Effector memory CD4-positive, alpha-beta T cell (primary cell): ENCODE data around the gene PUM1.

ENCODE experiments used
- DNase-seq, 3 donors: peaks; one replicate each; pipeline ENCODE4 v3.0.0-alpha.2; 2020
- H3K27ac ChIP-seq: 2 replicates; pipeline ENCODE4 v1.7.0; 2013; ENCODE audit warnings: mild to moderate bottlenecking, low read length, moderate library complexity; ENCODE audit not compliant: insufficient read depth, poor library complexity, severe bottlenecking
- H3K27me3 ChIP-seq: replicated peaks from 2 replicates; pipeline ENCODE4 v1.7.0; 2013; ENCODE audit warnings: mild to moderate bottlenecking, low read length; ENCODE audit not compliant: insufficient read depth, control insufficient read depth, poor library complexity, severe bottlenecking
- H3K36me3 ChIP-seq: 2 replicates; pipeline ENCODE4 v1.7.0; 2013; ENCODE audit warnings: mild to moderate bottlenecking, low read length, moderate library complexity; ENCODE audit not compliant: control insufficient read depth, insufficient read depth
- H3K4me1 ChIP-seq: 2 replicates; pipeline ENCODE4 v1.7.0; 2013; ENCODE audit warnings: low read length, mild to moderate bottlenecking; ENCODE audit not compliant: control insufficient read depth, insufficient read depth, poor library complexity, severe bottlenecking
- H3K4me3 ChIP-seq: 2 replicates; pipeline ENCODE4 v1.7.0; 2013; ENCODE audit warnings: low read length, low read depth, mild to moderate bottlenecking; ENCODE audit not compliant: insufficient read depth, poor library complexity, severe bottlenecking
- H3K9me3 ChIP-seq: 2 replicates; pipeline ENCODE4 v1.7.0; 2013; ENCODE audit warnings: mild to moderate bottlenecking, low read length, moderate library complexity; ENCODE audit not compliant: control insufficient read depth

The PUM1 gene

GRCh38 chr1:30934613-30935012, 130.9 kb downstream of the PUM1 start:
- Histone ChIP-seq H3K4me3 (no peak overlapping the region), H3K27ac (no peak overlapping the region), H3K9me3 (no peaks in the 10 kb centered on the region), H3K4me1 (no peaks in the 10 kb centered on the region), H3K36me3 (peaks cover 59% of the 10 kb centered on the region), H3K27me3 (no peaks in the 10 kb centered on the region)
- DNase-seq: no peak

- no peaks in the 10 kb centered on the region for H3K4me1 ChIP-seq
- peaks cover 55% of the 10 kb centered on the region for H3K36me3 ChIP-seq
- H3K27ac ChIP-seq: no peak overlapping the region
- no peak overlapping the region for H3K4me3 ChIP-seq
- H3K9me3 ChIP-seq: no peaks in the 10 kb centered on the region
- no peak for DNase-seq
- H3K27me3 ChIP-seq: no peaks in the 10 kb centered on the region
These were observed 131.7 kb downstream of the PUM1 start for GRCh38 chr1:30933874-30934252.

- no peak overlapping the region for H3K27ac ChIP-seq
- H3K4me1 ChIP-seq: no peaks in the 10 kb centered on the region
- no peak overlapping the region for H3K4me3 ChIP-seq
- no peak for DNase-seq
- no peaks in the 10 kb centered on the region for H3K27me3 ChIP-seq
- peaks cover 26% of the 10 kb centered on the region for H3K36me3 ChIP-seq
- no peaks in the 10 kb centered on the region for H3K9me3 ChIP-seq
These were observed 134.8 kb downstream of the PUM1 start for GRCh38 chr1:30930631-30931173.

- Histone ChIP-seq H3K27me3 (no peaks in the 10 kb centered on the region), H3K4me3 (no peak overlapping the region), H3K4me1 (no peaks in the 10 kb centered on the region), H3K27ac (no peak overlapping the region), H3K9me3 (no peaks in the 10 kb centered on the region), H3K36me3 (peaks cover 23% of the 10 kb centered on the region)
- no peak for DNase-seq
These were observed 135.5 kb downstream of the PUM1 start for GRCh38 chr1:30929944-30930525.

GRCh38 chr1:30929135-30929889, 136.2 kb downstream of the PUM1 start:
- H3K4me1 ChIP-seq: no peaks in the 10 kb centered on the region
- H3K27ac ChIP-seq: no peak overlapping the region
- H3K9me3 ChIP-seq: no peaks in the 10 kb centered on the region
- no peak overlapping the region for H3K4me3 ChIP-seq
- no peaks in the 10 kb centered on the region for H3K27me3 ChIP-seq
- H3K36me3 ChIP-seq: peaks cover 16% of the 10 kb centered on the region
- DNase-seq: peak in 2 of 3 donors; percentile 14 to 15

- Histone ChIP-seq H3K27me3 (no peaks in the 10 kb centered on the region), H3K36me3 (peaks cover 10% of the 10 kb centered on the region), H3K27ac (no peak overlapping the region), H3K9me3 (no peaks in the 10 kb centered on the region), H3K4me1 (no peaks in the 10 kb centered on the region), H3K4me3 (no peak overlapping the region)
- no peak for DNase-seq
These were observed 136.8 kb downstream of the PUM1 start for GRCh38 chr1:30928789-30929134.

- Histone ChIP-seq H3K4me1 (no peaks in the 10 kb centered on the region), H3K9me3 (no peaks in the 10 kb centered on the region), H3K36me3 (peaks cover 4% of the 10 kb centered on the region), H3K4me3 (no peak overlapping the region), H3K27me3 (no peaks in the 10 kb centered on the region), H3K27ac (no peak overlapping the region)
- DNase-seq: no peak
These were observed 137.3 kb downstream of the PUM1 start for GRCh38 chr1:30928171-30928570.

- H3K36me3 ChIP-seq: no peaks in the 10 kb centered on the region
- no peaks in the 10 kb centered on the region for H3K4me1 ChIP-seq
- no peak for DNase-seq
- H3K27ac ChIP-seq: no peak overlapping the region
- H3K9me3 ChIP-seq: no peaks in the 10 kb centered on the region
- H3K4me3 ChIP-seq: no peak overlapping the region
- no peaks in the 10 kb centered on the region for H3K27me3 ChIP-seq
These were observed 138.1 kb downstream of the PUM1 start for GRCh38 chr1:30927448-30927847.

GRCh38 chr1:30923597-30923996, 141.9 kb downstream of the PUM1 start:
- DNase-seq: no peak
- Histone ChIP-seq H3K9me3 (no peaks in the 10 kb centered on the region), H3K4me3 (no peak overlapping the region), H3K27me3 (no peaks in the 10 kb centered on the region), H3K36me3 (no peaks in the 10 kb centered on the region), H3K27ac (no peak overlapping the region), H3K4me1 (no peaks in the 10 kb centered on the region)

- no peaks in the 10 kb centered on the region for H3K9me3 ChIP-seq
These were observed 144.7 kb downstream of the PUM1 start for GRCh38 chr1:30920827-30921226.

More at GRCh38 chr1:30920827-30921226, 144.7 kb downstream of the PUM1 start:
- Histone ChIP-seq H3K36me3 (no peaks in the 10 kb centered on the region), H3K4me1 (no peaks in the 10 kb centered on the region), H3K27ac (no peak overlapping the region), H3K27me3 (no peaks in the 10 kb centered on the region), H3K4me3 (no peak overlapping the region)
- no peak for DNase-seq
